ENCODE results near the gene CACNB4.

CACNB4 gene

DNA sequence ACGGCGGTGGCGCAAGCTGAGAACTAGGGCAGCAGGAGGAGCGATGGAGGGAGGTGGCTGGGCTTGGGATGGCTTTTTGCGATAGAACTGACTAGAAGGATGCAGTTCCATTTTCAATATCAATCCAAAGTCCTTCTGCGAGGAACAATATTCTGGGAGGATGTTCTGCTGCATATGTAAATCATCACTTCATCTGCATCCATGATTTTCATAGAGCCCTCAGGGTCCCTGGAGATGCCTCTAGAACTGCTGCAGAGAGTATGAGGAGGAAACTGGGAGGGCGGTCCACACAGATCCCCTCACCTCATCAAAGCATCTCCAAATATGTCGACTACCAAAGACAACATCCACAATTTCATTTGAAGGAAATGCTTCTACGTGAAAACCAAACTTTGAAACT is 20.8 kb downstream of the CACNB4 start:
- DNase-seq (ENCODE audit: insufficient read length, low spot score) (no peak), FAIRE-seq (no peak)
- TF ChIP-seq, protein P1, sequence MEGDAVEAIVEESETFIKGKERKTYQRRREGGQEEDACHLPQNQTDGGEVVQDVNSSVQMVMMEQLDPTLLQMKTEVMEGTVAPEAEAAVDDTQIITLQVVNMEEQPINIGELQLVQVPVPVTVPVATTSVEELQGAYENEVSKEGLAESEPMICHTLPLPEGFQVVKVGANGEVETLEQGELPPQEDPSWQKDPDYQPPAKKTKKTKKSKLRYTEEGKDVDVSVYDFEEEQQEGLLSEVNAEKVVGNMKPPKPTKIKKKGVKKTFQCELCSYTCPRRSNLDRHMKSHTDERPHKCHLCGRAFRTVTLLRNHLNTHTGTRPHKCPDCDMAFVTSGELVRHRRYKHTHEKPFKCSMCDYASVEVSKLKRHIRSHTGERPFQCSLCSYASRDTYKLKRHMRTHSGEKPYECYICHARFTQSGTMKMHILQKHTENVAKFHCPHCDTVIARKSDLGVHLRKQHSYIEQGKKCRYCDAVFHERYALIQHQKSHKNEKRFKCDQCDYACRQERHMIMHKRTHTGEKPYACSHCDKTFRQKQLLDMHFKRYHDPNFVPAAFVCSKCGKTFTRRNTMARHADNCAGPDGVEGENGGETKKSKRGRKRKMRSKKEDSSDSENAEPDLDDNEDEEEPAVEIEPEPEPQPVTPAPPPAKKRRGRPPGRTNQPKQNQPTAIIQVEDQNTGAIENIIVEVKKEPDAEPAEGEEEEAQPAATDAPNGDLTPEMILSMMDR (IDR thresholded peaks at IDR 0.05; ENCODE audit: insufficient read depth, missing control alignments) = no peak

DNA sequence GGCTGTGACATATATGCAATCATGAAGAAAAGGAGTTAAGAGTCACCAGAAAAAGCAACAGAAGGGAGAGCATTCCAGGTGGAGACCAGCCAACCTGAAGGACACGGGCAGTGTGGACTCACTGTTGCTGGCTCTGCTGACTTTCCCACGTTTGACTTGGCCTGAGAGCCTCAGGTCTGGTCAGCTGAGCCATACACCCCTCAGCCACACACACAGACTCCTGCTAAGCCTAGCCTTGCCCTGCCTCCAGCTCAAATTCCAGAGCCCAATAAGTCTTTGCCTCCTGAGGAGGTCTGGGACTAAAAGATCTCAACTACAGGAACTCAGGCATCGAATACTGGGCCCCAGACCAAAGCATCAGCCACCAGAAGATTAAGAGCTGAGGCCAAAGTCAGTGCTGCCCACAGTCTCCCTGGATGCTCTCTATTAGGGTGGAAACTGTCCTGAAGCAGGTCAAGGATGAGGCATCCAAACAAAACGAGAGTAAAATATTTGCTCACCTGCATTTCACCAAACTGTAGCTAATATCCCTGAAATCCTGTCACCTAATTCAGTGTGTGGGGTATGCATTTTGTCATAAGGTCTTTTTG is 23.3 kb downstream of the CACNB4 start:
- DNase-seq (ENCODE audit: insufficient read length, low spot score) = no peak
- TF ChIP-seq, protein P1 (IDR thresholded peaks at IDR 0.05; ENCODE audit: insufficient read depth, missing control alignments) = no peak
- no peak for FAIRE-seq

DNA sequence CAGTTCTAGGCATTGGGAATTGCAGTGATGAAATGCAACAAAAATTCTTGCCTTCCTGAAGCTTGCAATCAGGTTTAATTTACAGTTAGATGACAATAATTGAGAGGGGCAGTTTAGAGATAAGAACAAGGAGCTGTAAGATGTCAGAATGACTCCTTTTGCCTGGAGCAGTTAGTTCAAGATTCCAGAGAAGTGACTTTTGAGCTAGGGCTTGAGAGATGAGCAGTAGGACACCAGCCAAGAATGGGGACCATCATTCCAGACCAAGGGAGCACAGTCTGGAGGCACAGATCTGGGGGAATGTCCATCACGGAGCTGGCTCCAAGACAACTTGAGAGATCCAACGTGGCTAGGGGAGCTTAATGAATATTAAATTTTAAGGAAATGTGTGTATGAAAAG is 26.8 kb downstream of the CACNB4 start:
- DNase-seq (ENCODE audit: insufficient read length, low spot score) = no peak
- TF ChIP-seq, protein P1 (IDR thresholded peaks at IDR 0.05; ENCODE audit: insufficient read depth, missing control alignments) = no peak
- no peak for FAIRE-seq

DNA sequence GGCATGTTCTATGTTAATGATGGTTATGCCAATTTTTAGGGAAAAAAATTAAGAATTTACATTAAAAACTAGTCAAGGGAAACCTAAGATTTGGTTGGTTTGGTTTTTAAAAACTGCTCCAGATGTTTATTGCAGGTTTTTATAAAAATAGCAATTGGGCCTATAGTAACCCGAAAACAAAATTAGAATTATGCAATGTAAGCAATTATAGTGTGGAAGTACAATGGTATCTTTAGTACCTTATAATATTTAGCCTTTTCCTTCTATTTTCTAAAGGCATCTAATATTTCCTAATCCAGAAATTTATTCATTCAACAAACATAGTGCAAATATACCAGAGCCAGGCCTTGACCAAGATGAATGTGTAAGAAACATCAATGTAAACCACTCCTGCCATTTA is 27.3 kb downstream of the CACNB4 start:
- TF ChIP-seq, protein P1 (IDR thresholded peaks at IDR 0.05; ENCODE audit: insufficient read depth, missing control alignments) = no peak
- FAIRE-seq (no peak), DNase-seq (ENCODE audit: insufficient read length, low spot score) (no peak)

DNA sequence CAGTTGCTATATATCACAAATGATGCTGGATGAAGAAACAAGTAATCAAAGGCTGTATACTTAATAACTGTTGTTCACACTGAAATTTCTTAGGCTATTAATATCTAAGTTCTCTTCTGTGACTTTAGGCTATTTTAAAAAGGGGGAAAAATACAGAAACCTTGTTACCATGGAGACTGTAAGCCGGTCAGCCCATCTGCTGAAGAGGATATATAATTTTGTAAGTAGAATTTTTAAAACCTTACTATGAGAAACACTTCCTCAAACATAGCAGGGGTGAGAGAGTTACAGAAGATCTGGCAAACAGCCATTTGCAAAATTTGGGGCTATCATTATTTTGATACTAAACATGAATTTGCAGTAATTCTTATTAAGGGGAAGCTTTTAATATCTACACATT is 27.8 kb downstream of the CACNB4 start:
- DNase-seq (ENCODE audit: insufficient read length, low spot score) (no peak), FAIRE-seq (no peak)
- TF ChIP-seq, protein P1 (IDR thresholded peaks at IDR 0.05; ENCODE audit: insufficient read depth, missing control alignments) = no peak

DNA sequence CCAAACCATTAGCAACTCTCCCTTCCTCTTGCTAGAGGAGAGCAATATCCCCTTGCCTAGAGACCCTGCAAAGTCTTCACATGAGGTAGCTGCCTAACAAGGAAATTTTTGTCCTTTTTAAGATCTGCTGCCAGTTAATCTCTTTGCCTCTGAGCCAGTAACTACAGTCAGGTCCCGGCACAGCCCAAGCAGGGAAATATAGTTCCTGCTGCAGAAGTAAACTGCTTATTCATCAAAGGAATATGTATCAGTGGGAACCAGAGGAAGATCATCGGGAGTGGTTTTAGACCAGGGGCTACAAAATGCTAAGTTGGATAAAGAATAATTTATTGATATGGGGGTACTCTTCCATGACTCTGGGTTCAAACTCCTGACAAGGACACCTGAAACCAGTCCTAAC is 30.6 kb downstream of the CACNB4 start:
- DNase-seq (ENCODE audit: insufficient read length, low spot score) (no peak), FAIRE-seq (no peak)
- TF ChIP-seq, protein P1 (IDR thresholded peaks at IDR 0.05; ENCODE audit: insufficient read depth, missing control alignments) = no peak

DNA sequence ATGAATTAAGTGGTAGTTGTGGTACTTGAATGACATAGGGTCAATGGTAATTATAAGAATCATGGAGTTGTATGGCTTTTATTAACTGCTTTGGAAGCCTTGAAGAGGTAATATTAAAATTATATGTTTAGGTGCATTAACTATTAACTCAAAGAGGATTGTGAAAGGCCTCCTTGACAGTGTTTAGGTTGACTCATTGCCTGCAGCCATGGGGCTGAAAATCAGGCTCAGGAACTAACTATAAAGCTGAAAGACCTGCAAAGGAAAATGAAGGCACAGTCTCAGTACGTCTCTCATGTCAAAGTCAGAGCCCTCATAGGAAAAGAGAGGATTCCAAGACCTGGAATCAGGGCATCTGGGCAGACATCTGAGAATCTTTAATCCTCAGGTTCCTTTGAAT is 31.0 kb downstream of the CACNB4 start:
- TF ChIP-seq, protein P1 (IDR thresholded peaks at IDR 0.05; ENCODE audit: insufficient read depth, missing control alignments) = no peak
- DNase-seq (ENCODE audit: insufficient read length, low spot score) (no peak), FAIRE-seq (no peak)

Measured in D721Med (cell line).